HepG2 (cell line): ENCODE results near the gene FYB2. TPM values are rescaled to one million over a fixed set of nuclear protein-coding genes. Genes with fewer than 3 reads are reported as not detected.

Experiments
- ATAC-seq: fragments of 200-7000 bp; cut with Tn5 transposase; 3 replicates; pipeline ENCODE4 v1.9.1; 2020; ENCODE audit warnings: mild to moderate bottlenecking, moderate library complexity
- BruUV-seq: library from RNA; stranded (reverse); fragments of 400-500 nt; replicated peaks from 2 replicates; lab custom pipeline; 2021; lab: Mats Ljungman, UMichigan
- CTCF ChIA-PET: fragments of 300-600 bp; formaldehyde crosslinking; extraction: SDS; loops from one replicate; lab custom pipeline; 2021; ENCODE audit warnings: low total read pairs, inconsistent platforms, low intra/inter-chr PET ratio; lab: Yijun Ruan, JAX
- POLR2A ChIA-PET: fragments of 350-600 bp; sonication (Branson Sonifier 250); formaldehyde crosslinking; loops from one replicate; lab custom pipeline; 2020; ENCODE audit warnings: antibody characterized with exemption, inconsistent platforms; lab: Yijun Ruan, JAX
- DNase-seq: peaks from one replicate; pipeline ENCODE4 v3.0.0-alpha.2; 2015; ENCODE audit warnings: low spot score
- FAIRE-seq: peaks from 3 replicates; lab custom pipeline; 2011; peaks lifted over from hg19 to GRCh38; lab: Jason Lieb, UNC
- H2AFZ ChIP-seq: one replicate; pipeline ENCODE4 v1.6.1; 2011; ENCODE audit warnings: low read length, inconsistent platforms
- H3K27ac ChIP-seq: fragments of 300-600 bp; 3 replicates; pipeline ENCODE4 v1.8.0; 2011; ENCODE audit warnings: mixed run types, mild to moderate bottlenecking, mixed read lengths, low read length, inconsistent platforms; ENCODE audit not compliant: insufficient read depth; ENCODE audit errors: extremely low read length
- H3K27me3 ChIP-seq, 2 experiments: fragments of 200-600 bp in 1 of 2; 2 replicates in 1 of 2; 3 replicates in 1 of 2; pipeline versions ENCODE4 v1.6.0 to v1.8.0; 2011; ENCODE audit warnings: low read length in 2 of 2, mild to moderate bottlenecking in 2 of 2, moderate library complexity in 2 of 2, inconsistent platforms in 1 of 2; ENCODE audit not compliant: insufficient read depth in 2 of 2, control insufficient read depth in 1 of 2
- H3K36me3 ChIP-seq, 2 experiments: fragments of 200-600 bp in 1 of 2; replicated peaks in 1 of 2; 2 replicates in 1 of 2; 3 replicates in 1 of 2; pipeline versions ENCODE4 v1.5.1 to v1.8.0; 2011; ENCODE audit warnings: low read length in 2 of 2, inconsistent platforms in 1 of 2; ENCODE audit not compliant: insufficient read depth in 2 of 2, control insufficient read depth in 1 of 2
- H3K4me1 ChIP-seq: 2 replicates; pipeline ENCODE4 v1.5.1; 2012; ENCODE audit warnings: low read length, inconsistent platforms; ENCODE audit not compliant: insufficient read depth
- H3K4me2 ChIP-seq: 2 replicates; pipeline ENCODE4 v1.6.0; 2011; ENCODE audit warnings: low read depth, low read length, inconsistent platforms
- H3K4me3 ChIP-seq, 3 experiments: fragments of 200-600 bp in 1 of 3; sonication (generic), shearing (Covaris generic) in 1 of 3; replicated peaks in 1 of 3; 2 replicates each; pipeline ENCODE4 v1.5.1; 2011 to 2016; ENCODE audit warnings: low read length in 3 of 3, inconsistent platforms in 2 of 3, low read depth in 2 of 3, mild to moderate bottlenecking in 2 of 3, control low read depth in 1 of 3, mixed read lengths in 1 of 3; ENCODE audit not compliant: insufficient read depth in 1 of 3
- H3K79me2 ChIP-seq: one replicate; pipeline ENCODE4 v1.6.1; 2011; ENCODE audit warnings: low read length, inconsistent platforms; ENCODE audit not compliant: insufficient read depth
- H3K9ac ChIP-seq: 2 replicates; pipeline ENCODE4 v1.6.0; 2011; ENCODE audit warnings: mild to moderate bottlenecking, low read depth, low read length, inconsistent platforms; ENCODE audit not compliant: insufficient read depth
- H3K9me3 ChIP-seq: 2 replicates; pipeline ENCODE4 v1.5.1; 2012; ENCODE audit warnings: mild to moderate bottlenecking, low read length
- H4K20me1 ChIP-seq: 2 replicates; pipeline ENCODE4 v1.6.0; 2011; ENCODE audit warnings: inconsistent platforms, mild to moderate bottlenecking, low read length, moderate library complexity; ENCODE audit not compliant: insufficient read depth
- JDP2 ChIP-seq: sonication (generic); formaldehyde crosslinking; IDR thresholded peaks from 2 replicates; pipeline ENCODE4 v1.8.1; 2022; ENCODE audit warnings: missing genetic modification reagents, borderline replicate concordance
- KMT2A ChIP-seq: sonication (generic); formaldehyde crosslinking; IDR thresholded peaks from 2 replicates; pipeline ENCODE4 v1.4.0; 2020; ENCODE audit warnings: missing genetic modification reagents
- POGZ ChIP-seq: sonication (generic); formaldehyde crosslinking; IDR thresholded peaks from 2 replicates; pipeline ENCODE4 v1.4.0; 2020; ENCODE audit warnings: mild to moderate bottlenecking, missing genetic modification reagents
- PRPF4 ChIP-seq: fragments of 200-400 bp; formaldehyde crosslinking; IDR thresholded peaks from 2 replicates; pipeline ENCODE4 v1.6.1; 2016; ENCODE audit warnings: low read length, low read depth; ENCODE audit not compliant: poor library complexity, severe bottlenecking
- SMARCE1 ChIP-seq: fragments of 450-650 bp; IDR thresholded peaks from 2 replicates; pipeline ENCODE4 v1.6.1; 2017; ENCODE audit warnings: borderline replicate concordance
- SMYD3 ChIP-seq: sonication (generic); formaldehyde crosslinking; IDR thresholded peaks from 2 replicates; pipeline ENCODE4 v1.8.1; 2023; ENCODE audit warnings: mild to moderate bottlenecking, missing genetic modification reagents
- TBP ChIP-seq: sonication (generic); formaldehyde crosslinking; IDR thresholded peaks from 2 replicates; pipeline ENCODE4 v1.5.0; 2020; ENCODE audit warnings: missing genetic modification reagents
- ZFP36L2 ChIP-seq: sonication (generic); formaldehyde crosslinking; IDR thresholded peaks from 2 replicates; pipeline ENCODE4 v1.4.0; 2020; ENCODE audit warnings: missing genetic modification reagents
- ZNF205 ChIP-seq: IDR thresholded peaks from 2 replicates; pipeline ENCODE4 v1.6.1; 2018; ENCODE audit warnings: missing biosample characterization, missing genetic modification reagents
- ZNF383 ChIP-seq: sonication (generic); formaldehyde crosslinking; IDR thresholded peaks from 2 replicates; pipeline ENCODE4 v1.4.0; 2020; ENCODE audit warnings: missing genetic modification reagents, mild to moderate bottlenecking, borderline replicate concordance
- ZNF546 ChIP-seq: sonication (generic); formaldehyde crosslinking; conservative IDR thresholded peaks from 2 replicates; pipeline ENCODE4 v1.8.1; 2023; ENCODE audit warnings: mild to moderate bottlenecking, missing genetic modification reagents
- ZNF619 ChIP-seq: sonication (generic); formaldehyde crosslinking; IDR thresholded peaks from 2 replicates; pipeline ENCODE4 v1.4.0; 2020; ENCODE audit warnings: mild to moderate bottlenecking, missing genetic modification reagents
- in situ Hi-C: cut with HindIII; loops from 2 replicates; pipeline ENCODE4 v1.10.0; 2017; ENCODE audit warnings: low pct_unique_long_range_greater_than_20kb; ENCODE audit not compliant: extremely low pct_ligation_motif_present
- intact Hi-C: fragments of 100-400 bp; cut with micrococcal nuclease; formaldehyde crosslinking; loops from one replicate; pipeline ENCODE4 v1.10.0; 2022; ENCODE audit not compliant: unreplicated experiment
- polyA plus RNA-seq, 8 experiments: library from polyadenylated mRNA; depleted of rRNA in 3 of 8; stranded (reverse) in 7 of 8; unstranded in 1 of 8; fragments of >200 nt; fragmentation: Illumina TruSeq in 4 of 8; extraction: Trizol in 4 of 8; gene quantifications; 2 replicates each; pipeline versions ENCODE4 v1.2.1 to v1.2.3, GENCODE V29; 2011 to 2016; ENCODE audit warnings: low read depth in 4 of 8, missing spikeins in 1 of 8, mixed read lengths in 1 of 8; ENCODE audit not compliant: insufficient read depth in 1 of 8
- total RNA-seq, 5 experiments: library from RNA; depleted of rRNA; stranded (reverse); fragments of >200 nt; fragmentation: Illumina TruSeq; extraction: Trizol; gene quantifications; 2 replicates each; pipeline ENCODE4 v1.2.3, GENCODE V29; 2016; ENCODE audit warnings: low read depth in 1 of 5
- TF ChIP-seq, protein P1 (sequence below): sonication (generic); formaldehyde crosslinking; IDR thresholded peaks from 2 replicates; pipeline ENCODE4 v1.5.0; 2020; ENCODE audit warnings: mild to moderate bottlenecking, missing genetic modification reagents
- TF ChIP-seq, protein P2 (sequence below): sonication (generic); formaldehyde crosslinking; IDR thresholded peaks from 2 replicates; pipeline ENCODE4 v1.8.1; 2023; ENCODE audit warnings: missing genetic modification reagents, inconsistent platforms, borderline replicate concordance

FYB2 gene
- total and polyA plus RNA-seq, 2 of the 13 experiments (the other 11 are each of a cell fraction or from before 2014, with no cell fraction given): 1.2 to 2.7 TPM

- Histone ChIP-seq H3K4me1 (no peaks in the 10 kb centered on the region), H3K4me3 (no peak overlapping the region), H3K9me3 (no peaks in the 10 kb centered on the region), H3K79me2 (no peaks in the 10 kb centered on the region), H3K27me3 (no peaks in the 10 kb centered on the region), H4K20me1 (no peaks in the 10 kb centered on the region), H3K9ac (no peak overlapping the region), H3K27ac (no peak overlapping the region), H3K4me2 (no peak overlapping the region), H3K36me3 (peaks cover 3 to 25% of the 10 kb centered on the region in 2 experiments), H2AFZ (no peak overlapping the region)
- no peak for TF ChIP-seq SMARCE1
- TF ChIP-seq KMT2A (CRISPR knock-in tag): no peak
- TF ChIP-seq, protein P1, sequence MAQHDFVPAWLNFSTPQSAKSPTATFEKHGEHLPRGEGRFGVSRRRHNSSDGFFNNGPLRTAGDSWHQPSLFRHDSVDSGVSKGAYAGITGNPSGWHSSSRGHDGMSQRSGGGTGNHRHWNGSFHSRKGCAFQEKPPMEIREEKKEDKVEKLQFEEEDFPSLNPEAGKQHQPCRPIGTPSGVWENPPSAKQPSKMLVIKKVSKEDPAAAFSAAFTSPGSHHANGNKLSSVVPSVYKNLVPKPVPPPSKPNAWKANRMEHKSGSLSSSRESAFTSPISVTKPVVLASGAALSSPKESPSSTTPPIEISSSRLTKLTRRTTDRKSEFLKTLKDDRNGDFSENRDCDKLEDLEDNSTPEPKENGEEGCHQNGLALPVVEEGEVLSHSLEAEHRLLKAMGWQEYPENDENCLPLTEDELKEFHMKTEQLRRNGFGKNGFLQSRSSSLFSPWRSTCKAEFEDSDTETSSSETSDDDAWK (CRISPR knock-in tag): no peak
- no peak for TF ChIP-seq ZFP36L2 (CRISPR knock-in tag)
- no peak for TF ChIP-seq POGZ (CRISPR knock-in tag)
- TF ChIP-seq SMYD3 (CRISPR knock-in tag): no peak
- no peak for TF ChIP-seq PRPF4
- no peak for TF ChIP-seq JDP2 (CRISPR knock-in tag)
- TF ChIP-seq ZNF205: no peak
- TF ChIP-seq ZNF619 (CRISPR knock-in tag): no peak
- TF ChIP-seq ZNF383 (CRISPR knock-in tag): no peak
- TF ChIP-seq, protein P2, sequence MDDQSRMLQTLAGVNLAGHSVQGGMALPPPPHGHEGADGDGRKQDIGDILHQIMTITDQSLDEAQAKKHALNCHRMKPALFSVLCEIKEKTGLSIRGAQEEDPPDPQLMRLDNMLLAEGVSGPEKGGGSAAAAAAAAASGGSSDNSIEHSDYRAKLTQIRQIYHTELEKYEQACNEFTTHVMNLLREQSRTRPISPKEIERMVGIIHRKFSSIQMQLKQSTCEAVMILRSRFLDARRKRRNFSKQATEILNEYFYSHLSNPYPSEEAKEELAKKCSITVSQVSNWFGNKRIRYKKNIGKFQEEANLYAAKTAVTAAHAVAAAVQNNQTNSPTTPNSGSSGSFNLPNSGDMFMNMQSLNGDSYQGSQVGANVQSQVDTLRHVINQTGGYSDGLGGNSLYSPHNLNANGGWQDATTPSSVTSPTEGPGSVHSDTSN (CRISPR knock-in tag): no peak
- no peak for TF ChIP-seq ZNF546 (CRISPR knock-in tag)
- TF ChIP-seq TBP (CRISPR knock-in tag): no peak
- ChIA-PET POLR2A (no interaction called here), CTCF (no interaction called here)
- intact Hi-C loops (no loop called here), in situ Hi-C loops (no loop called here)
- DNase-seq (no peak), ATAC-seq (no peak), FAIRE-seq (no peak)
- no TSS peak for BruUV-seq
Observed at GRCh38 chr1:56710646-56711045, 108.6 kb downstream of the FYB2 start.
